Muscle layer of colon (tissue), 2 donors: ENCODE measurements around the gene TRIOBP.
"Not testable (repeated sequence)": the region's sequence is repeated elsewhere in the genome, so short reads cannot be mapped to it uniquely, and the experiment has no call there.

Source experiments
- H3K27ac ChIP-seq: one replicate; pipeline ENCODE4 v1.7.0; 2013; ENCODE audit warnings: low read depth, mild to moderate bottlenecking, low read length, moderate library complexity
- H3K27me3 ChIP-seq, 2 donors: one replicate each; pipeline ENCODE4 v1.7.0; 2013; ENCODE audit warnings: low read length in 2 of 2, mild to moderate bottlenecking in 2 of 2; ENCODE audit not compliant: insufficient read depth in 2 of 2, control insufficient read depth in 1 of 2
- H3K36me3 ChIP-seq: one replicate; pipeline ENCODE4 v1.7.0; 2013; ENCODE audit warnings: mild to moderate bottlenecking, low read length; ENCODE audit not compliant: insufficient read depth
- H3K4me1 ChIP-seq: one replicate; pipeline ENCODE4 v1.7.0; 2013; ENCODE audit warnings: mild to moderate bottlenecking, low read length; ENCODE audit not compliant: insufficient read depth
- H3K4me3 ChIP-seq, 2 donors: one replicate each; pipeline ENCODE4 v1.7.0; 2013; ENCODE audit warnings: low read length in 2 of 2, low read depth in 1 of 2, mild to moderate bottlenecking in 1 of 2, moderate library complexity in 1 of 2
- H3K9ac ChIP-seq: one replicate; pipeline ENCODE4 v1.7.0; 2013; ENCODE audit warnings: low read length
- H3K9me3 ChIP-seq: one replicate; pipeline ENCODE4 v1.7.0; 2013; ENCODE audit warnings: mild to moderate bottlenecking, low read length
- donor health status: abdominal sarcoma.
- donor health status: Adenocarcinoma of cecum.

TRIOBP gene

DNA sequence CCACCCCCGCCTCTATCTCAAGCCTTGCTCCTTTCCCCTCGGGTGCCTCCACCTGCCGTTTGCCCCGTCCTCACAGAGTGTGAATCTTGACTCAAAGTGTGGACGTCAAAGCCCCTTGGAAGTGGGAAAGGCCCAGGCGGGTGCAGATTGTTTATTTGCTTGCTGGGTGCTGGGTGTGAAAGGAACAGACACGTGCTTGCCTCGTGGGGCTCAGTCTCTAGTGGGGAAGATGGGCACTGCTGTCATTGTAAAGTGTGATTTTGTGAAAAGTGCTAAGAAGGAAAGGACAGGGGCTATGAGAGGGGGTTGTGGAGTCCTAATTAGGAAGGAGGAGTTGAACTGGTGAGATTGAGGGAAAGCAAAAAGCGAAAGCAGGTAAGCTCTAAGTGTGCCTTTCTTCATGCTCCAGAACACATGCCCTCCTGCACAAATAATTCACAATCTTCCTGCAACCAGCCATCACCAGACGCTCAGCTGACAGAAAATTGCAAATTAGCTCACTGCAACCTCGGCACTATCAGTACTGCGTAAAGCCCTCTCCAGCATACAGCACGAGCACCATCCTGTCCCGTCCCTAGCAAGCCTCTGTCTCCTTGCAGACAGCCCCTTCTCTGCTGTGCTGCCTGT, 101.1 kb downstream of the TRIOBP start:
- H3K9me3 ChIP-seq, result no peaks in the 10 kb centered on the region

DNA sequence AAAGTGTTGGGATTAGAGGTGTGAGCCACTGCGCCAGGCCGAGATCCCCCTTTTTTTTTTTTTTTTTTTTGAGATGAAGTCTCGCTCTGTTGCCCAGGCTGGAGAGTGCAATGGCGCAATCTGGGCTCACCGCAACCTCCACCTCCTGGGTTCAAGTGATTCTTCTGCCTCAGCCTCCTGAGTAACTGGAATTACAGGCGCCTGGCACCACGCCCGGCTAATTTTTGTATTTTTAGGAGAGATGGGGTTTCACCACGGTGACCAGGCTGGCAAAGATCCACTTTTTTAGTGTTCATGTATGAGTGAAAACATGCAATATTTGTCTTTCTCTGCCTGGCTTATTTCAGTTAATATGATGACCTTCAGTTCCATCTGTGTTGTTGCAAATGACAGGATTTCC, 103.1 kb downstream of the TRIOBP start:
- H3K36me3 ChIP-seq, H3K9me3 ChIP-seq, H3K27ac ChIP-seq, H3K4me3 ChIP-seq, H3K27me3 ChIP-seq, H3K9ac ChIP-seq: not testable (repeated sequence)
- H3K4me1 ChIP-seq, result peaks cover 21% of the 10 kb centered on the region

More for the DNA sequence above, 101.1 kb downstream of the TRIOBP start:
- H3K4me3 ChIP-seq, result no peak overlapping the region
- H3K4me1 ChIP-seq, result peaks cover 8% of the 10 kb centered on the region
- no peaks in the 10 kb centered on the region for H3K27me3 ChIP-seq
- no peak overlapping the region for H3K9ac ChIP-seq
- no peak overlapping the region for H3K27ac ChIP-seq
- no peaks in the 10 kb centered on the region for H3K36me3 ChIP-seq

DNA sequence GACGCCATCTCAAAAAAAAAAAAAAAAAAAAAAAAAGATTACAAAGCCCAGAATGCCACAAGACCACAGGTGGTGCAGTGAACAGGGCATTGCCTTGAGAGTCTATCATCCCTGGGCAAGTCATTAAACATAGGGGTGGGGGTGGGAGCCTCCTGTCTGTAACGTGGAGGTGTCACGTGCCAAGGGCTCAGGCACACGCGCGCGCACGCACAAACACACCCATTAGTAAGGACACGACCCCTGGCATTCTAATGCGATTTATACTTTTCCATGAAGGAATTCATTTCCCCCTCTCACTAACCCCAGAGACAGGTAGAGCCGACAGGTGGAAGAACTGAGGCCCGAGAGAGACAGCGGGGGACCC, 105.1 kb downstream of the TRIOBP start:
- peak overlapping the region; percentile 68 for H3K27ac ChIP-seq
- H3K4me1 ChIP-seq, result peaks cover 36% of the 10 kb centered on the region
- no peaks in the 10 kb centered on the region for H3K27me3 ChIP-seq
- H3K4me3 ChIP-seq, result peak overlapping the region; percentile 53 to 75
- no peaks in the 10 kb centered on the region for H3K36me3 ChIP-seq
- H3K9me3 ChIP-seq, result no peaks in the 10 kb centered on the region
- no peak overlapping the region for H3K9ac ChIP-seq

DNA sequence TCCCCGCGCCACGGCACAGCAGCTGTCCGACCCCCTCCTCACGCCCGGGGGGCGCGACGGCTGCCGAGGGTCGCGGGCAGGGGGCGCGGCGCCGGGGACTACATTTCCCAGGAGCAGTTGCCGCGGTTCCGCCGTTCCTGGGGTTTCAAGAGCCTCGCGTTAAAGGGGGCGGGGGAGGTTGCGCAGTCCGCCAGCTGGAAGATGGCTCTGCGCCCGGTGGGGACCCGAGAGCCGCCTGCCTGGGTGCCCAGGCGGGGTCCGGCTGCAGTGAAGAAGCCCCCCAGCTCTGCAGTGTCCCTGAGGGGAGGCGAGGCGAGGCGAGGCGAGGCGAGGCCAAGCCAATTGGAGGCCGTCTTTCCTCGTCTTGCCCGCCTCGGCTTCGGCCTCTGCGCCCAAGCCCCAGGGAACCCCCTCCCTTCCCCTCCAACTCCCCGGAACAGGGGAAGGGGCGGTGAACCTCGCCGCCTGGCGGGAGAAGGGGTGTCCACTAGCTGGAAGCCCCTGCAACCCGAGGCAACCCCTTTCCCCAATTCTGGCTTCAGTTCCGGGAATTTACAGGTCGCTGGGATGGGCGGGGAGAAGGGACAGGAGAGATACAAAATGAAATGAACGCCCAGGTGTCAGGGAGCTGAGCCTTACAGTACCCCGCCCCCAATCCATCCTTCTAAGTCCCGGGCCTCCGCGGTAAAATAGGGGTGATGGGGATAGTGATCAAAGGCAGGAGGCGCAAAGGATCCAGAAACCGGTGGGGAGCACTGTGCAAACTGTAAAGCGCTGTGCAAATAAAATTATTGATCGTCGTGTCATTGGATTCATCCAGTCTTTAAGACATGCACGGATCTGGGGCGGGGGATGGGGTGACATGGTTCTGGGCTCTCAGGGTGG, 105.7 kb downstream of the TRIOBP start:
- H3K4me1 ChIP-seq, result peaks cover 36% of the 10 kb centered on the region
- peak overlapping the region; percentile 74 for H3K27ac ChIP-seq

DNA sequence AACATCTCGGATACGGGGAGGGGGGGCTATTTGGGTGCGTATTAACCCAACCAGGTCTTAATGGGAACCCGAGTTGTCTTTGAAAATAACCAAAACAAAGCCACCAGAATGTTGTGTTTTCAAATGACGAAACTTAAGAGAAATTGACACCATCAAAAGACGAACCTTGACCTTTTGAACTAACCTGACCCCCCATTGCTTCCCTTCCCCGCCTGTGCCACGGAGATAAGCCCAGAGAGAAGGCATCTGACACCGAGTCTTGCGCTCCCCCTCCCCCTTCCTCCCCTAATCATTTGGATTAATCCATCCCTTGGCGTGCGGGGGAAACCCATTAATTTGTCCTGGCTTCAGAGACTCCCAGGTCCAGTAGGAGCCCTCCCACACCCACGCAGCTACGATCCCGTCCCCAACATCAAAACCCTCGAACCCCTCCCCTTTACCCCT, 106.4 kb downstream of the TRIOBP start:
- Histone ChIP-seq H3K9ac (peak overlapping the region; percentile 36), H3K27ac (peak overlapping the region; percentile 74), H3K27me3 (no peaks in the 10 kb centered on the region), H3K4me3 (peak overlapping the region in 1 of 2 donors; percentile 75), H3K4me1 (peaks cover 39% of the 10 kb centered on the region), H3K9me3 (no peaks in the 10 kb centered on the region), H3K36me3 (no peaks in the 10 kb centered on the region)

More for the DNA sequence above, 105.7 kb downstream of the TRIOBP start:
- Histone ChIP-seq H3K36me3 (no peaks in the 10 kb centered on the region), H3K9me3 (no peaks in the 10 kb centered on the region), H3K27me3 (no peaks in the 10 kb centered on the region), H3K9ac (peak overlapping the region; percentile 36), H3K4me3 (peak overlapping the region; percentile 53 to 75)

DNA sequence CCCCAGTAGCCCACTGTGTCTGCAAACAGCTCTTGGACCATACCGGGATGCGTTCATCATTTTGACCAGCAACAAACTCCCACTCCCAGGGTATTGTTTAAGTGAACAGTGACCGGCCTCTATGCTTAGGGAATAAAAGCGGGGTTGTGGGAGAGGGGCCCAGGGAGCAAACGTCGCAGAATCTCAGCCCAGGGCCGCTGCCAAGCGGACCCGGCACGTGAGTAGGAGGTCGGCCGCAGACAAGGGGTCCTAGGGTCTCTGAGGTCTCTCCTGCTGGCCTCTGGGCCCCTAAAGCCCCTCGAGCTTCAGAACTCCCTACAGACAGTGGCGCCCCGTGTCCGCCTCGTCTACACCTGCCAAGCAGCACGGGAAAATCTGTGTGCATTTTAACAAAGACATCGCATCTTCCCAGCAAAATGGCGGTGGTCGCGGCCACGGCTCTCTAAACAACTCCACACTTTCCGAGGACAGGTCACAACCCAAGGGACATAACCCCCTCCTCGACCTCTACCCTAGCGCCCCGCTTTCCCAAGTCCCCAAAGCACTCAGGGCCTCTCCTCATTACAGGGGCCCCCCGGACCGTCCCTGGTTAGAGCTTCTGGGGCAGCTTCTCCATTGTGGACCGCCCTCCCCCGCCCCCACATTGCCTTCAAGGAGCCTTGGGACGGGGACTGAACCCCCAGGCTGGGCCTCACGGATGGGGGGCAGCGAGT, 106.9 kb downstream of the TRIOBP start:
- Histone ChIP-seq H3K9me3 (no peaks in the 10 kb centered on the region), H3K4me1 (peaks cover 43% of the 10 kb centered on the region), H3K36me3 (no peaks in the 10 kb centered on the region), H3K27me3 (no peaks in the 10 kb centered on the region), H3K27ac (peak overlapping the region; percentile 66), H3K9ac (no peak overlapping the region), H3K4me3 (peak overlapping the region in 1 of 2 donors; percentile 75)

DNA sequence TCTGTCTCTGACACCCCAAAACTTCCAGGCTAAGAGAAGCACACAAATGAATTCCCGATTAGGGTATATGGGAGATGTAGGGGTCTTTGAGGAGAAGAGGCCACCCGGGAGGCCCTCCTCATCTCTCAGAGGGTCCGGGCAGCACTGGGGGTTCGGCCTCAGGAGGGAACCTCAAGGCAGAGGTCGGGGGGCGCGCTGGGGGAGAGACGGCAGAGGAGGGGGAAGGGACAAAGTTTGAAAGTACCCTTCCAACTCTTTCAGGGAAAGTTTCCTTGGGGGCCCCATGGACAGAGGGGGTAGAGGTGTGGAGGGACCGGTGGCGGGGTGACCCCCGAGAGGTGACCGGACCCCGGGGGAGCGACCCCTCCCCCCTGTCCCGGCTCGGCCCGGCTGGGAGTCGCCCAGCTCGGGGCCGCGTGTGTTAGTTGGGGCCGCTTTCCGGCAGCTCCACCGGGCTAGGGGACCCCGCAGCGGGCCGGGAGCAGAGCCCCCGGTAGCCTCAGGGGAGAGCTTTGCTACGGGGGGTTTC, 107.6 kb downstream of the TRIOBP start:
- H3K27ac ChIP-seq, result peak overlapping the region; percentile 66
- no peak overlapping the region for H3K9ac ChIP-seq
- peak overlapping the region; percentile 30 to 35 for H3K4me3 ChIP-seq
- no peaks in the 10 kb centered on the region for H3K27me3 ChIP-seq
- H3K9me3 ChIP-seq, result no peaks in the 10 kb centered on the region
- peaks cover 43% of the 10 kb centered on the region for H3K4me1 ChIP-seq
- H3K36me3 ChIP-seq, result no peaks in the 10 kb centered on the region

DNA sequence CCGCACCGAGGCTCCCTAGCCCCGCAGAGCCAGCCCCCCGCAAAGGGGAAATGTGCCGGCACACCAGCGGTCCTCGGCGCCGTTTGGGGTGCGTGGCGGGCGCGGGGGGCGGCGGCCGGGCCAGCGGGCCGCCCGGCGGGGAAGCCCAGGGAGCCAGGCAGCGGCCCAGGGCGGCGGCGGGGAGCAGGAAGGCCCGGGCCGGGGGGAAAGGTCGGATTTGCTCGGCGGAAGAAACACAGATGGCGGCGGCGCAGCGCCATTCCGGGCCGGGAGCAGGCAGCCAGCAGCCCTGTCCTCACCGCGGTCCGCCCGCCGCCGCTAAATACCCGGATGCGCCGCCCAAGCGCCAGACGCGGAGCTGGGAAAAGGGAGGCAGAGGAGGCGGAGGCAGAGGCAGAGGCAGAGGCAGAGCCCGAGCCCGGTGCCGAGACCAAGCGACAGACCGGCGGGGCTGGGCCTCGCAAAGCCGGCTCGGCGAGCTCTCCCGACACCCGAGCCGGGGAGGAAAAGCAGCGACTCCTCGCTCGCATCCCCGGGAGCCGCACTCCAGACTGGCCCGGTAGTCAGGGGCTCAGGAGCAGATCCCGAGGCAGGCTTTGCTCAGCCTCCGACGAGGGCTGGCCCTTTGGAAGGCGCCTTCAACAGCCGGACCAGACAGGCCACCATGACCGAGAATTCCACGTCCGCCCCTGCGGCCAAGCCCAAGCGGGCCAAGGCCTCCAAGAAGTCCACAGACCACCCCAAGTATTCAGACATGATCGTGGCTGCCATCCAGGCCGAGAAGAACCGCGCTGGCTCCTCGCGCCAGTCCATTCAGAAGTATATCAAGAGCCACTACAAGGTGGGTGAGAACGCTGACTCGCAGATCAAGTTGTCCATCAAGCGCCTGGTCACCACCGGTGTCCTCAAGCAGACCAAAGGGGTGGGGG, 108.3 kb downstream of the TRIOBP start:
- H3K27ac ChIP-seq, result peak overlapping the region; percentile 79
- H3K4me3 ChIP-seq, result peak overlapping the region; percentile 58 to 67
- H3K4me1 ChIP-seq, result peaks cover 43% of the 10 kb centered on the region
- H3K27me3 ChIP-seq, result no peaks in the 10 kb centered on the region
- H3K9me3 ChIP-seq, result no peaks in the 10 kb centered on the region
- H3K36me3 ChIP-seq, result no peaks in the 10 kb centered on the region
- peak overlapping the region; percentile 90 for H3K9ac ChIP-seq

DNA sequence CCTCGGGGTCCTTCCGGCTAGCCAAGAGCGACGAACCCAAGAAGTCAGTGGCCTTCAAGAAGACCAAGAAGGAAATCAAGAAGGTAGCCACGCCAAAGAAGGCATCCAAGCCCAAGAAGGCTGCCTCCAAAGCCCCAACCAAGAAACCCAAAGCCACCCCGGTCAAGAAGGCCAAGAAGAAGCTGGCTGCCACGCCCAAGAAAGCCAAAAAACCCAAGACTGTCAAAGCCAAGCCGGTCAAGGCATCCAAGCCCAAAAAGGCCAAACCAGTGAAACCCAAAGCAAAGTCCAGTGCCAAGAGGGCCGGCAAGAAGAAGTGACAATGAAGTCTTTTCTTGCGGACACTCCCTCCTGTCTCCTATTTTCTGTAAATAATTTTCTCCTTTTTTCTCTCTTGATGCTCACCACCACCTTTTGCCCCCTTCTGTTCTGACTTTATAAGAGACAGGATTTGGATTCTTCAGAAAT, 109.0 kb downstream of the TRIOBP start:
- Histone ChIP-seq H3K27me3 (no peaks in the 10 kb centered on the region), H3K9me3 (no peaks in the 10 kb centered on the region), H3K36me3 (no peaks in the 10 kb centered on the region), H3K9ac (peak overlapping the region; percentile 90), H3K27ac (peak overlapping the region; percentile 79), H3K4me1 (peaks cover 43% of the 10 kb centered on the region), H3K4me3 (peak overlapping the region; percentile 58 to 67)
